NCI-H128 (cell line): ENCODE measurements around the gene ZNF771.

ENCODE experiments used
- DNase-seq: peaks from one replicate; lab custom pipeline; 2025; ENCODE audit not compliant: unreplicated experiment; lab: John Stamatoyannopoulos, UW

ZNF771 gene

GRCh38 chr16:30407102-30407803 is at the start of gene ZNF771:
Gene ZNF771, plus strand, starts transcription at chr16:30407606. Its CDS starts 448 bp downstream, at chr16:30408054.
- peak; percentile 36 for DNase-seq

GRCh38 chr16:30357715-30358576 is 49.5 kb upstream of the ZNF771 start:
- no peak for DNase-seq

GRCh38 chr16:30358577-30358936 is 48.8 kb upstream of the ZNF771 start:
- DNase-seq, result no peak

GRCh38 chr16:30358990-30359870 is 48.2 kb upstream of the ZNF771 start:
- DNase-seq, result no peak

GRCh38 chr16:30359871-30360170 is 47.6 kb upstream of the ZNF771 start:
- no peak for DNase-seq

- no peak for DNase-seq
Observed at GRCh38 chr16:30361180-30361579, 46.2 kb upstream of the ZNF771 start.

- DNase-seq, result no peak
Observed at GRCh38 chr16:30365200-30365599, 42.2 kb upstream of the ZNF771 start.

- DNase-seq, result no peak
Observed at GRCh38 chr16:30366511-30366910, 40.9 kb upstream of the ZNF771 start.

GRCh38 chr16:30367349-30368009 is 39.9 kb upstream of the ZNF771 start:
- no peak for DNase-seq

GRCh38 chr16:30368122-30368791 is 39.1 kb upstream of the ZNF771 start:
- DNase-seq, result no peak

- DNase-seq, result no peak
Observed at GRCh38 chr16:30368792-30369090, 38.7 kb upstream of the ZNF771 start.

GRCh38 chr16:30369091-30369937 is 38.1 kb upstream of the ZNF771 start:
- DNase-seq, result no peak

- DNase-seq, result no peak
Observed at GRCh38 chr16:30369938-30370455, 37.4 kb upstream of the ZNF771 start.

- peak; percentile 98 for DNase-seq
Observed at GRCh38 chr16:30370456-30371247, 36.8 kb upstream of the ZNF771 start, which contains the start of gene TBC1D10B. Gene TBC1D10B, minus strand, starts transcription at chr16:30370494. Its CDS starts 311 bp downstream, at chr16:30370183.

- DNase-seq, result no peak
Observed at GRCh38 chr16:30371248-30371816, 36.1 kb upstream of the ZNF771 start.

- no peak for DNase-seq
Observed at GRCh38 chr16:30372038-30372712, 35.2 kb upstream of the ZNF771 start.

- DNase-seq, result no peak
Observed at GRCh38 chr16:30372725-30373124, 34.7 kb upstream of the ZNF771 start.

GRCh38 chr16:30374538-30374937 is 32.9 kb upstream of the ZNF771 start, which contains the start of gene MYL11:
Gene MYL11, plus strand, starts transcription at chr16:30374802. Its CDS starts 56 bp downstream, at chr16:30374858.
- no peak for DNase-seq
